Neural crest cell (in vitro differentiated cells): ENCODE measurements around the gene MGP. TPM values are rescaled to one million over a fixed set of nuclear protein-coding genes. Genes with fewer than 3 reads are reported as not detected.

Experiments used
- DNase-seq: peaks from one replicate; pipeline ENCODE4 v3.0.0; 2021; ENCODE audit warnings: low read depth, mixed read lengths, low spot score
- H3K27ac Mint-ChIP-seq: one replicate; pipeline ENCODE4 v1.8.0; 2021; ENCODE audit warnings: mild to moderate bottlenecking, mixed read lengths; ENCODE audit not compliant: unreplicated experiment
- H3K27me3 Mint-ChIP-seq: 2 replicates; pipeline ENCODE4 v1.8.0; 2021; ENCODE audit warnings: low read depth, mild to moderate bottlenecking, mixed read lengths
- H3K36me3 Mint-ChIP-seq: 2 replicates; pipeline ENCODE4 v1.8.0; 2021; ENCODE audit warnings: low read depth, mild to moderate bottlenecking, mixed read lengths
- H3K4me1 Mint-ChIP-seq: 2 replicates; pipeline ENCODE4 v1.8.0; 2021; ENCODE audit warnings: mixed read lengths
- H3K4me3 Mint-ChIP-seq: one replicate; pipeline ENCODE4 v1.8.0; 2021; ENCODE audit warnings: mild to moderate bottlenecking, mixed read lengths
- H3K9me3 Mint-ChIP-seq: 2 replicates; pipeline ENCODE4 v1.8.0; 2021; ENCODE audit warnings: mixed read lengths
- CTCF ChIP-seq: fragments of 200-600 bp; sonication (generic); conservative IDR thresholded peaks from 2 replicates; pipeline ENCODE4 v1.5.0; 2021; ENCODE audit warnings: antibody characterized with exemption, mild to moderate bottlenecking
- total RNA-seq: library from RNA; stranded (reverse); gene quantifications from 2 replicates; pipeline ENCODE4 v1.2.1, GENCODE V29; 2021

MGP gene
- total RNA-seq, 1 donor from 2014 or later = not detected

DNA sequence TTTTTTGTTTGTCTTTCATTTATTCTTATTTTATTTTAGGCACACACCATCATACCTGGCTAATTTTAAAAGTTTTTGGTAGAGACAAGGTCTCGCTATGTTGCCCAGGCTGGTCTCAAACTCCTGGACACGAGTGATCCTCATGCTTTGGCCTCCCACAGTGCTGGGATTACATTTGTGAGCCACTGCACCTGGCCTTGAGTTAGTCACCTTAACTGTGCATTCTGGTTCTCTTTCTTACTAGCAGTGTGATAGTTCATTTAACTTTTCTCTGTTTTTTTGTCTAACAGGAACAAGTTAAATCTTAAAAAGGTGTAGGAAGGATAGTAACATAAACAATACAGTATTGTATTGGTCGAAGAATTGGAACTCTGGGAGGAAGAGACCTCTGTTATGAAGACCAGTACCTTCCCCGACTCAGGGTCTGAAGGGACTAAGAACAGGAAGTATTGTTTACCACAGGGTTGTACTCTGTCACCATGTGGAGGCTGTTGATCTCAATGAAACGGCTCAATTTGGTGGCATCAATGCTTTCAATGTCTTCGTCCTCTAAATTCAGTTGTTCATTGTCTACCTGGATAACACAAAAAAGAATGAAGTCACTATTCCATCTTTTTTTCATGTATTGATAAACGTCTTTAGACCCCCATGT is 34.9 kb upstream of the MGP start:
- no peak overlapping the region for H3K4me3 Mint-ChIP-seq
- peak overlapping the region; percentile 15 for H3K27ac Mint-ChIP-seq
- H3K9me3 Mint-ChIP-seq = peaks cover 8% of the 10 kb centered on the region
- DNase-seq = no peak
- H3K36me3 Mint-ChIP-seq = no peaks in the 10 kb centered on the region
- TF ChIP-seq CTCF = no peak
- peaks cover 7% of the 10 kb centered on the region for H3K4me1 Mint-ChIP-seq
- H3K27me3 Mint-ChIP-seq = no peaks in the 10 kb centered on the region

- Mint-ChIP-seq H3K27ac (no peak overlapping the region), H3K27me3 (no peaks in the 10 kb centered on the region), H3K36me3 (no peaks in the 10 kb centered on the region), H3K9me3 (peaks cover 8% of the 10 kb centered on the region), H3K4me3 (no peak overlapping the region), H3K4me1 (peaks cover 7% of the 10 kb centered on the region)
- no peak for TF ChIP-seq CTCF
- DNase-seq = no peak
Measured at GRCh38 chr12:14919455-14919854, 33.8 kb upstream of the MGP start.

GRCh38 chr12:14915736-14916135 is 30.1 kb upstream of the MGP start:
- Mint-ChIP-seq H3K36me3 (no peaks in the 10 kb centered on the region), H3K4me3 (no peak overlapping the region), H3K4me1 (peaks cover 14% of the 10 kb centered on the region), H3K9me3 (no peaks in the 10 kb centered on the region), H3K27ac (no peak overlapping the region), H3K27me3 (no peaks in the 10 kb centered on the region)
- no peak for TF ChIP-seq CTCF
- no peak for DNase-seq

- H3K4me1 Mint-ChIP-seq = peaks cover 21% of the 10 kb centered on the region
- no peak for TF ChIP-seq CTCF
- peak overlapping the region; percentile 3 for H3K27ac Mint-ChIP-seq
- H3K9me3 Mint-ChIP-seq = peaks cover 4% of the 10 kb centered on the region
- no peaks in the 10 kb centered on the region for H3K36me3 Mint-ChIP-seq
- DNase-seq = no peak
- H3K27me3 Mint-ChIP-seq = no peaks in the 10 kb centered on the region
- H3K4me3 Mint-ChIP-seq = no peak overlapping the region
Measured at GRCh38 chr12:14913381-14913781, 27.7 kb upstream of the MGP start.

- no peak for DNase-seq
- peaks cover 7% of the 10 kb centered on the region for H3K9me3 Mint-ChIP-seq
- H3K4me3 Mint-ChIP-seq = no peak overlapping the region
- no peak for TF ChIP-seq CTCF
- H3K36me3 Mint-ChIP-seq = no peaks in the 10 kb centered on the region
- H3K27ac Mint-ChIP-seq = no peak overlapping the region
- no peaks in the 10 kb centered on the region for H3K27me3 Mint-ChIP-seq
- H3K4me1 Mint-ChIP-seq = peaks cover 21% of the 10 kb centered on the region
Measured at GRCh38 chr12:14911131-14911530, 25.5 kb upstream of the MGP start.
